Spleen (tissue), 7 donors: Measurements from ENCODE around the gene CHRDL1.

Source experiments
- CTCF ChIP-seq, 11 experiments: fragments of 200-600 bp in 7 of 11; fragments of 450-650 bp in 4 of 11; sonication (generic) in 4 of 11; IDR thresholded peaks in 8 of 11; conservative IDR thresholded peaks in 3 of 11; 1 replicate in 7 of 11; 2 replicates in 4 of 11; pipeline versions ENCODE4 v1.4.0 to v1.8.0; 2016 to 2021; ENCODE audit warnings: antibody characterized with exemption in 11 of 11, inconsistent platforms in 4 of 11, mild to moderate bottlenecking in 1 of 11
- POLR2A ChIP-seq, 3 donors: fragments of 450-650 bp; IDR thresholded peaks; one replicate each; pipeline ENCODE4 v1.5.1; 2017; ENCODE audit warnings: antibody characterized with exemption in 3 of 3, mild to moderate bottlenecking in 1 of 3
- POLR2AphosphoS5 ChIP-seq, 3 donors: sonication (generic); formaldehyde crosslinking; IDR thresholded peaks; one replicate each; pipeline ENCODE4 v1.5.1; 2017; ENCODE audit warnings: antibody characterized with exemption in 3 of 3
- donor health status: DM: no; HTN: no; CAD: no; lungs with moderate emphysema.
- donor health status: DM: no; HTN: no; CAD: no.
- donor health status: DM: no; HTN: no; CAD: no.

- TF ChIP-seq CTCF (IDR thresholded peaks at IDR 0.05 in 8 of 11, conservative IDR thresholded peaks at IDR 0.05 in 3 of 11), result no peak
- no peak for TF ChIP-seq POLR2AphosphoS5 (IDR thresholded peaks at IDR 0.05)
- no peak for TF ChIP-seq POLR2A (IDR thresholded peaks at IDR 0.05)
Measured at GRCh38 chrX:110692866-110693265, 102.8 kb downstream of the CHRDL1 start.
